Panc1 (cell line): ENCODE data around the gene WFDC9. TPM values are rescaled to one million over a fixed set of nuclear protein-coding genes. Genes with fewer than 3 reads are reported as not detected.
"Not testable (repeated sequence)": the region's sequence is repeated elsewhere in the genome, so short reads cannot be mapped to it uniquely, and the experiment has no call there.

Experiments used
- ATAC-seq: fragments of 200-7000 bp; cut with Tn5 transposase; 2 replicates; pipeline ENCODE4 v1.9.1; 2020; ENCODE audit warnings: mild to moderate bottlenecking, moderate library complexity
- BruUV-seq: library from RNA; stranded (reverse); fragments of 400-500 nt; replicated peaks from 2 replicates; lab custom pipeline; 2021; lab: Mats Ljungman, UMichigan
- CTCF ChIA-PET: fragments of 300-600 bp; sonication (Branson Sonifier 250); formaldehyde crosslinking; loops from one replicate; lab custom pipeline; 2022; ENCODE audit warnings: antibody characterized with exemption; lab: Charles Lee
- POLR2A ChIA-PET: fragments of 300-600 bp; sonication (Branson Sonifier 250); formaldehyde crosslinking; loops from one replicate; lab custom pipeline; 2022; ENCODE audit warnings: antibody characterized with exemption; lab: Charles Lee
- DNase-seq: peaks from one replicate; pipeline ENCODE4 v3.0.0-alpha.2; 2010; ENCODE audit warnings: low read depth, low spot score
- H3K27ac ChIP-seq: 2 replicates; pipeline ENCODE4 v1.5.1; 2011; ENCODE audit warnings: mild to moderate bottlenecking, low read length, inconsistent platforms
- H3K27me3 ChIP-seq: fragments of 200-500 bp; sonication (Bioruptor generic); 2 replicates; pipeline ENCODE4 v1.6.0; 2014; ENCODE audit warnings: low read length, inconsistent platforms; ENCODE audit not compliant: control insufficient read depth, insufficient read depth
- H3K36me3 ChIP-seq: fragments of 200-500 bp; sonication (Bioruptor generic); 2 replicates; pipeline ENCODE4 v1.5.1; 2014; ENCODE audit warnings: inconsistent platforms, mild to moderate bottlenecking, low read length, moderate library complexity; ENCODE audit not compliant: control insufficient read depth, insufficient read depth
- H3K4me1 ChIP-seq: 2 replicates; pipeline ENCODE4 v1.5.1; 2011; ENCODE audit warnings: inconsistent platforms, mild to moderate bottlenecking, low read length, moderate library complexity; ENCODE audit not compliant: control insufficient read depth, insufficient read depth
- H3K4me3 ChIP-seq, 2 experiments: 2 replicates each; pipeline ENCODE4 v1.5.1; 2011 to 2012; ENCODE audit warnings: low read depth in 2 of 2, low read length in 2 of 2, mild to moderate bottlenecking in 2 of 2, inconsistent platforms in 1 of 2, moderate library complexity in 1 of 2
- H3K9me3 ChIP-seq: fragments of 200-500 bp; sonication (Bioruptor generic); 2 replicates; pipeline ENCODE4 v1.5.1; 2014; ENCODE audit warnings: low read depth, mild to moderate bottlenecking, inconsistent platforms, low read length, moderate library complexity; ENCODE audit not compliant: control insufficient read depth, insufficient read depth
- POLR2AphosphoS5 ChIP-seq: IDR thresholded peaks from 2 replicates; pipeline ENCODE4 v1.6.1; 2012; ENCODE audit warnings: mild to moderate bottlenecking, low read depth, low read length, moderate library complexity
- SIN3A ChIP-seq: IDR thresholded peaks from 2 replicates; pipeline ENCODE4 v1.6.1; 2012; ENCODE audit warnings: low read depth, mild to moderate bottlenecking, low read length, moderate library complexity, borderline replicate concordance; ENCODE audit not compliant: insufficient read depth
- TCF7L2 ChIP-seq: IDR thresholded peaks from 2 replicates; pipeline ENCODE4 v1.6.1; 2011; ENCODE audit warnings: mild to moderate bottlenecking, low read depth, low read length, inconsistent platforms
- in situ Hi-C: cut with HindIII; loops from 2 replicates; pipeline ENCODE4 v1.10.0; 2016; ENCODE audit warnings: low sequenced_read_pairs, low pct_unique_long_range_greater_than_20kb
- intact Hi-C: fragments of 100-400 bp; cut with micrococcal nuclease; formaldehyde crosslinking; loops from one replicate; pipeline ENCODE4 v1.10.0; 2022; ENCODE audit not compliant: unreplicated experiment
- total RNA-seq: library from RNA; stranded (reverse); gene quantifications from one replicate; pipeline ENCODE4 v1.2.1, GENCODE V29; 2021; ENCODE audit not compliant: unreplicated experiment
- TF ChIP-seq, protein P1 (sequence below), 2 experiments: IDR thresholded peaks; 2 replicates each; pipeline ENCODE4 v1.6.1; 2011 to 2012; ENCODE audit warnings: low read depth in 2 of 2, control low read depth in 1 of 2, low read length in 1 of 2, mild to moderate bottlenecking in 1 of 2, moderate library complexity in 1 of 2; ENCODE audit not compliant: insufficient read depth in 1 of 2
- TF ChIP-seq, protein P2 (sequence below): fragments of 450-650 bp; IDR thresholded peaks from 2 replicates; pipeline ENCODE4 v1.5.1; 2017; ENCODE audit warnings: mild to moderate bottlenecking

Gene WFDC9
- total RNA-seq, 1 experiment from 2014 or later, result not detected

DNA sequence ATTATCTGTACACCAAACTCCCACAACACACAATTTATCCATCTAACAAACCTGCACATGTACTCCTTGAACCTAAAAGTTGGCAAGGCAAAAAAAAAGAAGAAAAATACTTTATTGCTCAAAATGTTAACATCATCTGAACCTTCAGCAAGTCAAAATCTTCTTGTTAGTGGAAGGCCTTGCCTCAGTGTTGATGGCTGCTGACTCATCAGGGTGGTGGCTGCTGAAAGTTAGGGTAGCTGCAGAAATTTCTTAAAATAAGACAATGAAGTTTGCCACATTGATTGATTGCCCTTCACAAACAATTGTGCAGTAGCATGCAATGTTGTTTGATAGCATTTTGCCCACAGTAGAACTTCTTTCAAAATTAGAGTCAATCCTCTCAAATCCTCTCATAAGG, 41.7 kb upstream of the WFDC9 start:
- TF ChIP-seq SIN3A (no peak), TCF7L2 (no peak), POLR2AphosphoS5 (no peak)
- TF ChIP-seq, protein P1, sequence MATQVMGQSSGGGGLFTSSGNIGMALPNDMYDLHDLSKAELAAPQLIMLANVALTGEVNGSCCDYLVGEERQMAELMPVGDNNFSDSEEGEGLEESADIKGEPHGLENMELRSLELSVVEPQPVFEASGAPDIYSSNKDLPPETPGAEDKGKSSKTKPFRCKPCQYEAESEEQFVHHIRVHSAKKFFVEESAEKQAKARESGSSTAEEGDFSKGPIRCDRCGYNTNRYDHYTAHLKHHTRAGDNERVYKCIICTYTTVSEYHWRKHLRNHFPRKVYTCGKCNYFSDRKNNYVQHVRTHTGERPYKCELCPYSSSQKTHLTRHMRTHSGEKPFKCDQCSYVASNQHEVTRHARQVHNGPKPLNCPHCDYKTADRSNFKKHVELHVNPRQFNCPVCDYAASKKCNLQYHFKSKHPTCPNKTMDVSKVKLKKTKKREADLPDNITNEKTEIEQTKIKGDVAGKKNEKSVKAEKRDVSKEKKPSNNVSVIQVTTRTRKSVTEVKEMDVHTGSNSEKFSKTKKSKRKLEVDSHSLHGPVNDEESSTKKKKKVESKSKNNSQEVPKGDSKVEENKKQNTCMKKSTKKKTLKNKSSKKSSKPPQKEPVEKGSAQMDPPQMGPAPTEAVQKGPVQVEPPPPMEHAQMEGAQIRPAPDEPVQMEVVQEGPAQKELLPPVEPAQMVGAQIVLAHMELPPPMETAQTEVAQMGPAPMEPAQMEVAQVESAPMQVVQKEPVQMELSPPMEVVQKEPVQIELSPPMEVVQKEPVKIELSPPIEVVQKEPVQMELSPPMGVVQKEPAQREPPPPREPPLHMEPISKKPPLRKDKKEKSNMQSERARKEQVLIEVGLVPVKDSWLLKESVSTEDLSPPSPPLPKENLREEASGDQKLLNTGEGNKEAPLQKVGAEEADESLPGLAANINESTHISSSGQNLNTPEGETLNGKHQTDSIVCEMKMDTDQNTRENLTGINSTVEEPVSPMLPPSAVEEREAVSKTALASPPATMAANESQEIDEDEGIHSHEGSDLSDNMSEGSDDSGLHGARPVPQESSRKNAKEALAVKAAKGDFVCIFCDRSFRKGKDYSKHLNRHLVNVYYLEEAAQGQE (IDR thresholded peaks at IDR 0.05; ENCODE audit: insufficient read depth in 1 of 2, low read depth in 2 of 2, low read length in 1 of 2), result no peak
- TF ChIP-seq, protein P2, sequence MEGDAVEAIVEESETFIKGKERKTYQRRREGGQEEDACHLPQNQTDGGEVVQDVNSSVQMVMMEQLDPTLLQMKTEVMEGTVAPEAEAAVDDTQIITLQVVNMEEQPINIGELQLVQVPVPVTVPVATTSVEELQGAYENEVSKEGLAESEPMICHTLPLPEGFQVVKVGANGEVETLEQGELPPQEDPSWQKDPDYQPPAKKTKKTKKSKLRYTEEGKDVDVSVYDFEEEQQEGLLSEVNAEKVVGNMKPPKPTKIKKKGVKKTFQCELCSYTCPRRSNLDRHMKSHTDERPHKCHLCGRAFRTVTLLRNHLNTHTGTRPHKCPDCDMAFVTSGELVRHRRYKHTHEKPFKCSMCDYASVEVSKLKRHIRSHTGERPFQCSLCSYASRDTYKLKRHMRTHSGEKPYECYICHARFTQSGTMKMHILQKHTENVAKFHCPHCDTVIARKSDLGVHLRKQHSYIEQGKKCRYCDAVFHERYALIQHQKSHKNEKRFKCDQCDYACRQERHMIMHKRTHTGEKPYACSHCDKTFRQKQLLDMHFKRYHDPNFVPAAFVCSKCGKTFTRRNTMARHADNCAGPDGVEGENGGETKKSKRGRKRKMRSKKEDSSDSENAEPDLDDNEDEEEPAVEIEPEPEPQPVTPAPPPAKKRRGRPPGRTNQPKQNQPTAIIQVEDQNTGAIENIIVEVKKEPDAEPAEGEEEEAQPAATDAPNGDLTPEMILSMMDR, result no peak
- DNase-seq (no peak), ATAC-seq (no peak)
- BruUV-seq, result no TSS peak
- in situ Hi-C loops, result no loop called here
- no peaks in the 10 kb centered on the region for H3K4me1 ChIP-seq
- ChIA-PET CTCF (no interaction called here), POLR2A (no interaction called here)
- H3K9me3 ChIP-seq, result no peaks in the 10 kb centered on the region
- intact Hi-C loops, result no loop called here
- H3K27me3 ChIP-seq, result no peaks in the 10 kb centered on the region
- no peaks in the 10 kb centered on the region for H3K36me3 ChIP-seq
- H3K27ac ChIP-seq, result no peak overlapping the region
- no peak overlapping the region for H3K4me3 ChIP-seq

DNA sequence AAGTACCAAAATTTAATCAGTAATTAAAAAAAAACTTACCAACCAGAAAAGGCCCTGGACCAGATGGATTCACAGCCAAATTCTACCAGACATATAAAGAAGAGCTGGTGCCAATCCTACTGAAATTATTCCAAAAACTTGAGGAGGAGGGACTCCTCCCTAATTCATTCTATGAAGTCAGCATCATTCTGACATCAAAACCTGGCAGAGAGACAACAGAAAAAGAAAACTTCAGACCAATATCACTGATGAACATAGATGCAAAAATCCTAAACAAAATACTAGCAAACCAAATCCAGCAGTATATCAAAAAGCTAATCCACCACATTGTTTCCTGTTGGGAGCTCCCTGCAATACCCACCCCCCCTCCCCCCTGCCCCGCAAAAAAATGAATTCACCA, 39.1 kb upstream of the WFDC9 start, which contains the start of gene WFDC11:
Gene WFDC11 (minus strand): TSS at position 101 of the 400 bp plus-strand sequence. CDS start 19,639 bp downstream, outside the sequence.
- Histone ChIP-seq H3K27me3 (no peaks in the 10 kb centered on the region), H3K4me3 (no peak within 1 kb of the TSS), H3K9me3 (no peaks in the 10 kb centered on the region), H3K4me1 (no peaks in the 10 kb centered on the region), H3K27ac (no peak within 1 kb of the TSS), H3K36me3 (no peaks in the 10 kb centered on the region)
- BruUV-seq, result no TSS peak
- ChIA-PET POLR2A (no interaction called here), CTCF (no interaction called here)
- intact Hi-C loops (no loop called here), in situ Hi-C loops (no loop called here)
- DNase-seq (no peak), ATAC-seq (no peak)
- TF ChIP-seq TCF7L2, result no peak
- no peak for TF ChIP-seq SIN3A

DNA sequence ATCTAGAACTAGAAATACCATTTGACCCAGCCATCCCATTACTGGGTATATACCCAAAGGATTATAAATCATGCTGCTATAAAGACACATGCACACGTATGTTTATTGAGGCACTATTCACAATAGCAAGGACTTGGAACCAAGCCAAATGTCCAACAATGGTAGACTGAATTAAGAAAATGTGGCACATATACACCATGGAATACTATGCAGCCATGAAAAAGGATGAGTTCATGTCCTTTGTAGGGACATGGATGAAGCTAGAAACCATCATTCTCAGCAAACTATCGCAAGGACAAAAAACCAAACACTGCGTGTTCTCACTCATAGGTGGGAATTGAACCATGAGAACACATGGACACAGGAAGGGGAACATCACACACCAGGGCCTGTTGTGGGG, 26.0 kb upstream of the WFDC9 start:
- H3K27ac ChIP-seq, in situ Hi-C loops, ATAC-seq, H3K27me3 ChIP-seq, POLR2A ChIA-PET, intact Hi-C loops, DNase-seq, H3K4me3 ChIP-seq, H3K36me3 ChIP-seq, H3K9me3 ChIP-seq, CTCF ChIA-PET, BruUV-seq, H3K4me1 ChIP-seq: not testable (repeated sequence)

DNA sequence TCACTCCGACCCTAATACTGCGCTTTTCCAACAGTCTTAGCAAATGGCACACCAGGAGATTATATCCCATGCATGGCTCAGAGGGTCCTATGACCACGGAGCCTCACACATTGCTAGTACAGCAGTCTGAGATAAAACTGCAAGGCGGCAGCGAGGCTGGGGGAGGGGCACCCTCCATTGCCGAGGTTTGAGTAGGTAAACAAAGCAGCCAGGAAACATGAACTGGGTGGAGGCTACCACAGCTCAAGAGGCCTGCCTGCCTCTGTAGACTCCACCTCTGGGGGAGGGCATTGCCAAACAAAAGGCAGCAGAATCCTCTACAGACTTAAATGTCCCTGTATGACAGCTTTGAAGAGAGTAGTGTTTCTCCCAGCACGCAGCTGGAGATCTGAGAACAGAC, 20.6 kb upstream of the WFDC9 start:
- H3K9me3 ChIP-seq, intact Hi-C loops, H3K36me3 ChIP-seq, in situ Hi-C loops, H3K27ac ChIP-seq, H3K4me1 ChIP-seq, POLR2A ChIA-PET, H3K4me3 ChIP-seq, H3K27me3 ChIP-seq, CTCF ChIA-PET, ATAC-seq, BruUV-seq, DNase-seq: not testable (repeated sequence)
